T47D (cell line): ENCODE data around the gene AGBL1.

Source experiments
- DNase-seq, 2 experiments: peaks; one replicate each; pipeline versions ENCODE4 v3.0.0 to v3.0.0-alpha.2; 2011 to 2012; ENCODE audit warnings: low read depth in 1 of 2, low spot score in 1 of 2
- JUND ChIP-seq: IDR thresholded peaks from 2 replicates; pipeline ENCODE4 v1.6.1; 2012; ENCODE audit warnings: low read depth
- in situ Hi-C: cut with HindIII; loops from 2 replicates; pipeline ENCODE4 v1.10.0; 2016; ENCODE audit warnings: low sequenced_read_pairs, low pct_unique_long_range_greater_than_20kb

The AGBL1 gene

GRCh38 chr15:86840996-86841395, 761.3 kb downstream of the AGBL1 start:
- in situ Hi-C loops, result no loop called here
- DNase-seq, result no peak
- TF ChIP-seq JUND, result no peak

GRCh38 chr15:86842199-86842598, 762.5 kb downstream of the AGBL1 start:
- TF ChIP-seq JUND, result no peak

GRCh38 chr15:86846036-86846435, 766.4 kb downstream of the AGBL1 start:
- in situ Hi-C loops, result no loop called here
- TF ChIP-seq JUND, result no peak

More at GRCh38 chr15:86842199-86842598, 762.5 kb downstream of the AGBL1 start:
- DNase-seq, result no peak
- in situ Hi-C loops, result no loop called here

GRCh38 chr15:86849136-86849535, 769.5 kb downstream of the AGBL1 start:
- in situ Hi-C loops, result no loop called here
- no peak for DNase-seq
- TF ChIP-seq JUND, result no peak

More at GRCh38 chr15:86846036-86846435, 766.4 kb downstream of the AGBL1 start:
- DNase-seq, result no peak

- in situ Hi-C loops, result no loop called here
- no peak for DNase-seq
- TF ChIP-seq JUND, result no peak
Observed at GRCh38 chr15:86849558-86850285, 770.1 kb downstream of the AGBL1 start.

- DNase-seq, result no peak
- in situ Hi-C loops, result no loop called here
- TF ChIP-seq JUND, result no peak
Observed at GRCh38 chr15:86850939-86851338, 771.3 kb downstream of the AGBL1 start.

GRCh38 chr15:86852741-86853140, 773.1 kb downstream of the AGBL1 start:
- TF ChIP-seq JUND, result no peak
- DNase-seq, result no peak
- in situ Hi-C loops, result no loop called here

- in situ Hi-C loops, result no loop called here
Observed at GRCh38 chr15:86854176-86854575, 774.5 kb downstream of the AGBL1 start.

GRCh38 chr15:86855307-86856291, 775.9 kb downstream of the AGBL1 start:
- no peak for DNase-seq
- TF ChIP-seq JUND, result no peak
- in situ Hi-C loops, result no loop called here

More at GRCh38 chr15:86854176-86854575, 774.5 kb downstream of the AGBL1 start:
- no peak for TF ChIP-seq JUND
- DNase-seq, result no peak

- in situ Hi-C loops, result no loop called here
Observed at GRCh38 chr15:86857701-86858100, 778.0 kb downstream of the AGBL1 start.

GRCh38 chr15:86863226-86863915, 783.7 kb downstream of the AGBL1 start:
- peak in 1 of 2 experiments; percentile 60 for DNase-seq
- no peak for TF ChIP-seq JUND
- in situ Hi-C loops, result no loop called here

More at GRCh38 chr15:86857701-86858100, 778.0 kb downstream of the AGBL1 start:
- DNase-seq, result no peak
- no peak for TF ChIP-seq JUND

- in situ Hi-C loops, result no loop called here
- DNase-seq, result no peak
Observed at GRCh38 chr15:86865920-86866319, 786.2 kb downstream of the AGBL1 start.

More at GRCh38 chr15:86865920-86866319, 786.2 kb downstream of the AGBL1 start:
- TF ChIP-seq JUND, result no peak
